ENCODE data around the gene MCEMP1. TPM values are rescaled to one million over a fixed set of nuclear protein-coding genes. Genes with fewer than 3 reads are reported as not detected.

Gene MCEMP1
- total RNA-seq, 1 experiment from 2014 or later = 4.0 TPM

GRCh38 chr19:7706188-7706954, 29.5 kb downstream of the MCEMP1 start:
- intact Hi-C loops (cut with micrococcal nuclease; ENCODE audit: unreplicated experiment) = no loop called here
- H3K4me1 ChIP-seq (ENCODE audit: insufficient read depth, low read length, poor library complexity, severe bottlenecking) = no peaks in the 10 kb centered on the region
- peaks cover 3% of the 10 kb centered on the region for H3K27me3 ChIP-seq (replicated peaks; ENCODE audit: insufficient read depth, low read depth, low read length, poor library complexity)
- no peaks in the 10 kb centered on the region for H3K9me3 ChIP-seq (ENCODE audit: low read depth, low read length, poor library complexity, severe bottlenecking)
- no peak for DNase-seq (ENCODE audit: low spot score)
- CTCF ChIA-PET = no interaction called here
- no TSS peak for BruUV-seq (replicated peaks)
- no peaks in the 10 kb centered on the region for H3K36me3 ChIP-seq (ENCODE audit: insufficient read depth, low read length, poor library complexity, severe bottlenecking)
- POLR2A ChIA-PET (ENCODE audit: low non-redundant PET) = no interaction called here
- no peak overlapping the region for H3K4me3 ChIP-seq (ENCODE audit: low read depth, low read length, poor library complexity, severe bottlenecking)
- TF ChIP-seq CTCF (conservative IDR thresholded peaks at IDR 0.05; ENCODE audit: low read depth, low read length) (no peak), EZH2 (IDR thresholded peaks at IDR 0.05; ENCODE audit: borderline replicate concordance, low read depth, low read length, poor library complexity, severe bottlenecking) (no peak)
- no peak overlapping the region for H3K27ac ChIP-seq (ENCODE audit: low read depth, low read length, poor library complexity, severe bottlenecking)

GRCh38 chr19:7706955-7707456, 30.1 kb downstream of the MCEMP1 start:
- CTCF ChIA-PET = no interaction called here
- intact Hi-C loops (cut with micrococcal nuclease; ENCODE audit: unreplicated experiment) = no loop called here
- Histone ChIP-seq H3K9me3 (ENCODE audit: low read depth, low read length, poor library complexity, severe bottlenecking) (no peaks in the 10 kb centered on the region), H3K4me3 (ENCODE audit: low read depth, low read length, poor library complexity, severe bottlenecking) (no peak overlapping the region), H3K27me3 (replicated peaks; ENCODE audit: insufficient read depth, low read depth, low read length, poor library complexity) (peaks cover 3% of the 10 kb centered on the region), H3K27ac (ENCODE audit: low read depth, low read length, poor library complexity, severe bottlenecking) (no peak overlapping the region), H3K4me1 (ENCODE audit: insufficient read depth, low read length, poor library complexity, severe bottlenecking) (no peaks in the 10 kb centered on the region), H3K36me3 (ENCODE audit: insufficient read depth, low read length, poor library complexity, severe bottlenecking) (no peaks in the 10 kb centered on the region)
- no TSS peak for BruUV-seq (replicated peaks)
- POLR2A ChIA-PET (ENCODE audit: low non-redundant PET) = no interaction called here
- no peak for DNase-seq (ENCODE audit: low spot score)
- TF ChIP-seq CTCF (conservative IDR thresholded peaks at IDR 0.05; ENCODE audit: low read depth, low read length) = no peak
- no peak for TF ChIP-seq EZH2 (IDR thresholded peaks at IDR 0.05; ENCODE audit: borderline replicate concordance, low read depth, low read length, poor library complexity, severe bottlenecking)

- TF ChIP-seq CTCF (conservative IDR thresholded peaks at IDR 0.05; ENCODE audit: low read depth, low read length) (no peak), EZH2 (IDR thresholded peaks at IDR 0.05; ENCODE audit: borderline replicate concordance, low read depth, low read length, poor library complexity, severe bottlenecking) (no peak)
- no peak overlapping the region for H3K4me3 ChIP-seq (ENCODE audit: low read depth, low read length, poor library complexity, severe bottlenecking)
- H3K36me3 ChIP-seq (ENCODE audit: insufficient read depth, low read length, poor library complexity, severe bottlenecking) = no peaks in the 10 kb centered on the region
- H3K4me1 ChIP-seq (ENCODE audit: insufficient read depth, low read length, poor library complexity, severe bottlenecking) = no peaks in the 10 kb centered on the region
- H3K27ac ChIP-seq (ENCODE audit: low read depth, low read length, poor library complexity, severe bottlenecking) = no peak overlapping the region
- H3K9me3 ChIP-seq (ENCODE audit: low read depth, low read length, poor library complexity, severe bottlenecking) = no peaks in the 10 kb centered on the region
- no peak for DNase-seq (ENCODE audit: low spot score)
- ChIA-PET POLR2A (ENCODE audit: low non-redundant PET) (no interaction called here), CTCF (no interaction called here)
- intact Hi-C loops (cut with micrococcal nuclease; ENCODE audit: unreplicated experiment) = no loop called here
- BruUV-seq (replicated peaks) = no TSS peak
- H3K27me3 ChIP-seq (replicated peaks; ENCODE audit: insufficient read depth, low read depth, low read length, poor library complexity) = no peaks in the 10 kb centered on the region
Measured at GRCh38 chr19:7709932-7710460, 33.1 kb downstream of the MCEMP1 start.

Data from A673 (cell line).